Fibroblast of lung (primary cell): Measurements from ENCODE around the gene XXYLT1. TPM values are rescaled to one million over a fixed set of nuclear protein-coding genes. Genes with fewer than 3 reads are reported as not detected.

Experiments
- DNase-seq, 2 donors: peaks; one replicate each; pipeline versions ENCODE4 v3.0.0 to v3.0.0-alpha.2; 2010; ENCODE audit warnings: low read depth in 2 of 2
- H2AFZ ChIP-seq: 2 replicates; pipeline ENCODE4 v1.5.1; 2012; ENCODE audit warnings: low read length, control low read depth, inconsistent platforms
- H3K27ac ChIP-seq: 2 replicates; pipeline ENCODE4 v1.5.1; 2011; ENCODE audit warnings: low read length, control low read depth; ENCODE audit not compliant: insufficient read depth
- H3K27me3 ChIP-seq: 2 replicates; pipeline ENCODE4 v1.5.1; 2011; ENCODE audit warnings: mild to moderate bottlenecking, low read length; ENCODE audit not compliant: control insufficient read depth, insufficient read depth
- H3K36me3 ChIP-seq: 2 replicates; pipeline ENCODE4 v1.5.1; 2011; ENCODE audit warnings: low read length; ENCODE audit not compliant: control insufficient read depth, insufficient read depth
- H3K4me1 ChIP-seq: 2 replicates; pipeline ENCODE4 v1.5.1; 2011; ENCODE audit warnings: low read length; ENCODE audit not compliant: control insufficient read depth, insufficient read depth; ENCODE audit errors: extremely low read depth
- H3K4me2 ChIP-seq: 2 replicates; pipeline ENCODE4 v1.5.1; 2011; ENCODE audit warnings: low read length, control low read depth; ENCODE audit not compliant: insufficient read depth; ENCODE audit errors: extremely low read depth
- H3K4me3 ChIP-seq, 4 experiments: fragments of 200-600 bp in 1 of 4; sonication (generic) in 1 of 4; replicated peaks in 1 of 4; 2 replicates each; pipeline ENCODE4 v1.5.1; 2011 to 2016; ENCODE audit warnings: low read length in 4 of 4, low read depth in 3 of 4, mild to moderate bottlenecking in 3 of 4, control low read depth in 2 of 4, inconsistent platforms in 1 of 4, mixed read lengths in 1 of 4; ENCODE audit not compliant: insufficient read depth in 1 of 4; ENCODE audit errors: control extremely low read depth in 1 of 4
- H3K79me2 ChIP-seq: 2 replicates; pipeline ENCODE4 v1.5.1; 2012; ENCODE audit warnings: mild to moderate bottlenecking, low read length, inconsistent platforms; ENCODE audit not compliant: control insufficient read depth, insufficient read depth
- H3K9ac ChIP-seq: 2 replicates; pipeline ENCODE4 v1.5.1; 2011; ENCODE audit warnings: mild to moderate bottlenecking, low read length, control low read depth; ENCODE audit not compliant: insufficient read depth
- H3K9me3 ChIP-seq: 2 replicates; pipeline ENCODE4 v1.5.1; 2012; ENCODE audit warnings: low read depth, low read length; ENCODE audit not compliant: control insufficient read depth, insufficient read depth
- H4K20me1 ChIP-seq: 2 replicates; pipeline ENCODE4 v1.5.1; 2011; ENCODE audit warnings: low read length; ENCODE audit not compliant: control insufficient read depth, insufficient read depth; ENCODE audit errors: extremely low read depth
- CTCF ChIP-seq, 2 donors: IDR thresholded peaks in 1 of 2; conservative IDR thresholded peaks in 1 of 2; 1 replicate in 1 of 2; 2 replicates in 1 of 2; pipeline ENCODE4 v1.5.1; 2011 to 2012; ENCODE audit warnings: low read length in 2 of 2, control low read depth in 1 of 2, inconsistent platforms in 1 of 2, low read depth in 1 of 2, mild to moderate bottlenecking in 1 of 2
- EZH2 ChIP-seq: IDR thresholded peaks from 2 replicates; pipeline ENCODE4 v1.5.1; 2012; ENCODE audit warnings: low read length, control low read depth, mild to moderate bottlenecking; ENCODE audit errors: missing control alignments
- polyA plus RNA-seq, 2 donors: library from polyadenylated mRNA; depleted of rRNA in 1 of 2; stranded (reverse) in 1 of 2; unstranded in 1 of 2; fragments of >200 nt; gene quantifications; 2 replicates each; pipeline ENCODE4 v1.2.1, GENCODE V29; 2011 to 2012; ENCODE audit warnings: missing spikeins in 1 of 2
- total RNA-seq: library from RNA; depleted of rRNA; stranded (reverse); fragments of >200 nt; gene quantifications from 2 replicates; pipeline ENCODE4 v1.2.1, GENCODE V29; 2014

XXYLT1 gene
- total and polyA plus RNA-seq, 2 donors (not counting 1 experiment from before 2014, with no cell fraction given): 12.4 to 18.5 TPM

DNA sequence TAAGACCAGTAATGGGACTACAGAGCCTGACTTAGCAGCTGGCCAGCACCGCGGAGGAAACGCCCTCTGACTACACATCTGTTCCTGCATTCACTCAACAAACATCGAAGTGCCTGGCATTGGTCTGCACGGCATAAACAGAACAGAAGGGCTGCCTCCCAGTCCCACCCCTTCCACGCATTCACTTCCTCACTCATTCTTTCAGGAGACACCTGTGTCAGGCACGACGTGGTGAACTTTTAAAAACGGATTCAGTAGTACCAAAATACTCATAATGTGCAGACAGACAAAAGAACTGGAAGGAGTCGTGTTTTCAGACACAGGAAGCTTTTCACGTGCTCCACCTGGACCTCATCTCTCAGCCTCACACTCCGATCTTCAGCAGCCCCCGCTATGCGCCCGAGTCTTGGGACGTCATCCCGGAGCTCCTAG is 123.3 kb downstream of the XXYLT1 start:
- Histone ChIP-seq H4K20me1 (no peaks in the 10 kb centered on the region), H3K4me3 (peak overlapping the region in 1 of 4 experiments; percentile 54), H3K9ac (no peak overlapping the region), H3K36me3 (no peaks in the 10 kb centered on the region), H3K4me2 (peak overlapping the region; percentile 42), H3K9me3 (no peaks in the 10 kb centered on the region), H2AFZ (no peak overlapping the region), H3K27ac (no peak overlapping the region), H3K79me2 (peaks cover 2% of the 10 kb centered on the region), H3K4me1 (peaks cover 35% of the 10 kb centered on the region), H3K27me3 (no peaks in the 10 kb centered on the region)
- TF ChIP-seq EZH2 (no peak), CTCF (conservative IDR thresholded peaks at IDR 0.05 in 1 of 2, IDR thresholded peaks at IDR 0.05 in 1 of 2; ENCODE audit: low read depth in 1 of 2, low read length in 2 of 2) (no peak)
- DNase-seq: peak in 1 of 2 donors; percentile 75

- H3K27me3 ChIP-seq: no peaks in the 10 kb centered on the region
- H3K9me3 ChIP-seq: no peaks in the 10 kb centered on the region
- no peaks in the 10 kb centered on the region for H4K20me1 ChIP-seq
- peak overlapping the region; percentile 48 for H3K4me2 ChIP-seq
- no peak overlapping the region for H3K9ac ChIP-seq
- TF ChIP-seq CTCF (conservative IDR thresholded peaks at IDR 0.05 in 1 of 2, IDR thresholded peaks at IDR 0.05 in 1 of 2; ENCODE audit: low read depth in 1 of 2, low read length in 2 of 2) (no peak), EZH2 (no peak)
- H3K79me2 ChIP-seq: peaks cover 2% of the 10 kb centered on the region
- H3K4me3 ChIP-seq: no peak overlapping the region
- peaks cover 26% of the 10 kb centered on the region for H3K4me1 ChIP-seq
- no peak for DNase-seq
- no peak overlapping the region for H2AFZ ChIP-seq
- H3K27ac ChIP-seq: no peak overlapping the region
- no peaks in the 10 kb centered on the region for H3K36me3 ChIP-seq
Measured at GRCh38 chr3:195146131-195146530, 124.8 kb downstream of the XXYLT1 start.

DNA sequence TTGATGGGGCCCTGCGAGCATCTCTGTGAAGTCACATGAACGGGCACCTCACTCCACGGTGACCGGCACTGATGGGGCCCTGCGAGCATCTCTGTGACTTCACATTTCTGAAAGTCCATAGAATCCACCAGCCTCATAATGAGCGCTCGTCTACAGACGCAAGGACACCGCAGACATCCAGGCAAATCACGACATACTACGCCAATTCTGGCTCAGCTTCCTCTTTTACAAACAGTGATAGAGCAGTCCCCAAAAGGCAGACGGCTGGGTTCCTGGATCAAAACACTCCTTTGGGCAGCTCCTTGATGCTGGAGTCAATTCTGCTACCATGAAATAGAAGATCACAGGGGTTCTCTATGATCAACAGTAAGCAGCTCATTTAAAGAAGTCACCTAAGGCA is 125.4 kb downstream of the XXYLT1 start:
- H3K4me3 ChIP-seq: no peak overlapping the region
- DNase-seq: no peak
- no peaks in the 10 kb centered on the region for H4K20me1 ChIP-seq
- no peak overlapping the region for H2AFZ ChIP-seq
- no peak overlapping the region for H3K27ac ChIP-seq
- no peak for TF ChIP-seq CTCF (conservative IDR thresholded peaks at IDR 0.05 in 1 of 2, IDR thresholded peaks at IDR 0.05 in 1 of 2; ENCODE audit: low read depth in 1 of 2, low read length in 2 of 2)
- TF ChIP-seq EZH2: no peak
- no peak overlapping the region for H3K9ac ChIP-seq
- H3K79me2 ChIP-seq: peaks cover 2% of the 10 kb centered on the region
- H3K4me1 ChIP-seq: peaks cover 21% of the 10 kb centered on the region
- H3K36me3 ChIP-seq: no peaks in the 10 kb centered on the region
- no peak overlapping the region for H3K4me2 ChIP-seq
- H3K9me3 ChIP-seq: no peaks in the 10 kb centered on the region
- no peaks in the 10 kb centered on the region for H3K27me3 ChIP-seq
